NCI-H2196 (cell line): ENCODE results near the gene MYMK.

Source experiments
- DNase-seq: peaks from one replicate; lab custom pipeline; 2025; ENCODE audit not compliant: unreplicated experiment; lab: John Stamatoyannopoulos, UW

The MYMK gene

GRCh38 chr9:133470988-133471387 is 53.8 kb downstream of the MYMK start:
- no peak for DNase-seq

- no peak for DNase-seq
Measured at GRCh38 chr9:133470427-133470924, 54.3 kb downstream of the MYMK start.

- no peak for DNase-seq
Measured at GRCh38 chr9:133468777-133469421, 55.9 kb downstream of the MYMK start.

GRCh38 chr9:133468374-133468773 is 56.4 kb downstream of the MYMK start:
- DNase-seq: no peak

- no peak for DNase-seq
Measured at GRCh38 chr9:133467101-133467500, 57.7 kb downstream of the MYMK start.

- DNase-seq: no peak
Measured at GRCh38 chr9:133465984-133466383, 58.8 kb downstream of the MYMK start.

- DNase-seq: no peak
Measured at GRCh38 chr9:133464638-133465037, 60.1 kb downstream of the MYMK start.
